OCI-LY3 (cell line): ENCODE measurements around the gene PET117.

Experiments
- CTCF ChIP-seq: fragments of 200-600, 300-600 bp; sonication (generic); IDR thresholded peaks from 2 replicates; pipeline ENCODE4 v1.5.1; 2014; ENCODE audit warnings: antibody characterized with exemption, low read length, low read depth
- EZH2phosphoT487 ChIP-seq: fragments of 200-600 bp; shearing (Covaris generic); IDR thresholded peaks from 2 replicates; pipeline ENCODE4 v1.6.1; 2018; ENCODE audit warnings: antibody characterized with exemption, mixed run types, low read depth

- TF ChIP-seq CTCF (no peak), EZH2phosphoT487 (no peak)
Measured at GRCh38 chr20:18090477-18090876, 47.2 kb upstream of the PET117 start.
